GM12873 (cell line): ENCODE data around the gene DEDD2.

ENCODE experiments used
- TF ChIP-seq, protein P1 (sequence below): IDR thresholded peaks from 2 replicates; pipeline ENCODE4 v1.5.1; 2012; ENCODE audit warnings: low read depth, mild to moderate bottlenecking, moderate library complexity, low read length, control low read depth; ENCODE audit not compliant: insufficient read depth; ENCODE audit errors: missing control alignments

Gene DEDD2

DNA sequence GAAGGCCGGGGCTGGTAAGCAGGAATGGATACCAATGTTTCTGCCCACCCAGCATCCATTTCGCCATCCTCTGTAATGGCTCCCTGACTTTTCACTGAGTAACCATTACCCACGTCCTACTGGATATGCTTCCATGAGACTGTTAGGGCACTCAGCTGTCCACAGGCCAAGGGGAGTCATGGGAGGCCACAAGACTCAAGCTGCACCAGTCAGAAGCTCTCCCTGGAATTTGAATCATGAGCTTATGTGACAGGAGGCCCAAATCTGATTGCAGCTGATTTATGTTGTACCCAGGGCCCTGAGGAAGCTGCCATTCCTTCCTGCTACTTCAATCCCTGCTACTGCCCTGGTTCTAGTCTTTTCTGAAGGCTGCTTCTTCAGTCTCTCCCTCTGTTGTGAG is 28.3 kb downstream of the DEDD2 start:
- TF ChIP-seq, protein P1, sequence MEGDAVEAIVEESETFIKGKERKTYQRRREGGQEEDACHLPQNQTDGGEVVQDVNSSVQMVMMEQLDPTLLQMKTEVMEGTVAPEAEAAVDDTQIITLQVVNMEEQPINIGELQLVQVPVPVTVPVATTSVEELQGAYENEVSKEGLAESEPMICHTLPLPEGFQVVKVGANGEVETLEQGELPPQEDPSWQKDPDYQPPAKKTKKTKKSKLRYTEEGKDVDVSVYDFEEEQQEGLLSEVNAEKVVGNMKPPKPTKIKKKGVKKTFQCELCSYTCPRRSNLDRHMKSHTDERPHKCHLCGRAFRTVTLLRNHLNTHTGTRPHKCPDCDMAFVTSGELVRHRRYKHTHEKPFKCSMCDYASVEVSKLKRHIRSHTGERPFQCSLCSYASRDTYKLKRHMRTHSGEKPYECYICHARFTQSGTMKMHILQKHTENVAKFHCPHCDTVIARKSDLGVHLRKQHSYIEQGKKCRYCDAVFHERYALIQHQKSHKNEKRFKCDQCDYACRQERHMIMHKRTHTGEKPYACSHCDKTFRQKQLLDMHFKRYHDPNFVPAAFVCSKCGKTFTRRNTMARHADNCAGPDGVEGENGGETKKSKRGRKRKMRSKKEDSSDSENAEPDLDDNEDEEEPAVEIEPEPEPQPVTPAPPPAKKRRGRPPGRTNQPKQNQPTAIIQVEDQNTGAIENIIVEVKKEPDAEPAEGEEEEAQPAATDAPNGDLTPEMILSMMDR: no peak

DNA sequence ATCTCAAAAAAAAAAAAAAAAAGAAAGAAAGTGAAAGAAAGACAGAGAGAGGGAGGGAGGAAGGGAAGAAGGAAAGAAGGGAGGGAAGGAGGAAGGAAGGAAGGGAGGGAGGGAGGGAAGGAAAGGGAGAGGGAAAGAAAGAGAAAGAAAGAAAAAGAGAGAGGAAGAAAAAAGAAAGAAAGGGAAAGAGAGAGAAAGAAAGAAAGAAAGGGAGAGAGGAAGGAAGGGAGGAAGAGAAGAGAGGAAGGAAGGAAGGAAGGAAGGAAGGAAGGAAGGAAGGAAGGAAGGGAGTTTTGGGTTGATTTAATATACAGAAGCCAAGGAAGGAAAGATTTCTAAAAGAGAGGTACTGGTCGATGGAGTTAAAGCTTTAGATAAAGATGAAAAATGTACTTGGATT is 28.8 kb downstream of the DEDD2 start:
- TF ChIP-seq, protein P1: no peak

DNA sequence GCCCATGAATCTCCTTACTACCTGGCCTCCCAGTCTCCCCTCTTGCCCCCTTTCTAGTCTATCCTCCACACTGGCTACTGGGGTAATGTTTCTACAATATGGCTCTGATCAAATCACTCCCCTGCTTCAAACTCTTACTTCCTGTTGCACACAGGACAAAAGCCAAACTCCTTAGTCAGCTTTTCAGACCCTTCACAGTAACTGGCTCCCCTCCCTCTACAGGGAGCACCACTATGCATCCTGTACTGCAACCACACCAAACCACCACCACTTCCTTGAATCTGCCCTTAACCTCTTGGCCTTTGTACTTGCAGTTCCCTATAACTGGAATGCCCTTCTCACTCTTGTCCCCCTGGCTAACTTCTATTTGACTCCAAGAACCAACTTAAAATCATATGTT is 32.2 kb downstream of the DEDD2 start:
- TF ChIP-seq, protein P1: no peak

DNA sequence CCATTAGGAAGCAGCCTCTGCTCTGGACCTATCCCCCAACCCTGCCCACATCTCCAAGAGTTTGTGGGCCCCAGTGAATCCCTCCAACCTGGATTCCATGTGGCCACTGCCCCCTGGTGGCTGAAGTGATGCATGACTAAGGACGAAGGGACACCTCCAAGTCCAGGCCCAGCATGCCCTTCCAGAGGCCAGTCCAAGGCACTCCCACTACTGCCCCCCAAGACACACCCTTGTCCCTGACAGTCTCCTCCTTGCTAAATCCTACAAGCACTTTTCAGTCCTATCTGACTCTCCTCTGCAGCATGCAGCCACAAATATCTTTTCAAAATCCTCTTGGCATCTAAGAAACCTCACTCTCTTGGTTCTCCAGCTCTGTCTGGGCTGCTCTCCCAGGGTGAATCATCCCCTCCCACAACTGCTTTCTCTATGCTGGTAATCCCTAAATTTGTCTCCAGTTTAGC is 33.0 kb downstream of the DEDD2 start:
- TF ChIP-seq, protein P1: peak; percentile 93

DNA sequence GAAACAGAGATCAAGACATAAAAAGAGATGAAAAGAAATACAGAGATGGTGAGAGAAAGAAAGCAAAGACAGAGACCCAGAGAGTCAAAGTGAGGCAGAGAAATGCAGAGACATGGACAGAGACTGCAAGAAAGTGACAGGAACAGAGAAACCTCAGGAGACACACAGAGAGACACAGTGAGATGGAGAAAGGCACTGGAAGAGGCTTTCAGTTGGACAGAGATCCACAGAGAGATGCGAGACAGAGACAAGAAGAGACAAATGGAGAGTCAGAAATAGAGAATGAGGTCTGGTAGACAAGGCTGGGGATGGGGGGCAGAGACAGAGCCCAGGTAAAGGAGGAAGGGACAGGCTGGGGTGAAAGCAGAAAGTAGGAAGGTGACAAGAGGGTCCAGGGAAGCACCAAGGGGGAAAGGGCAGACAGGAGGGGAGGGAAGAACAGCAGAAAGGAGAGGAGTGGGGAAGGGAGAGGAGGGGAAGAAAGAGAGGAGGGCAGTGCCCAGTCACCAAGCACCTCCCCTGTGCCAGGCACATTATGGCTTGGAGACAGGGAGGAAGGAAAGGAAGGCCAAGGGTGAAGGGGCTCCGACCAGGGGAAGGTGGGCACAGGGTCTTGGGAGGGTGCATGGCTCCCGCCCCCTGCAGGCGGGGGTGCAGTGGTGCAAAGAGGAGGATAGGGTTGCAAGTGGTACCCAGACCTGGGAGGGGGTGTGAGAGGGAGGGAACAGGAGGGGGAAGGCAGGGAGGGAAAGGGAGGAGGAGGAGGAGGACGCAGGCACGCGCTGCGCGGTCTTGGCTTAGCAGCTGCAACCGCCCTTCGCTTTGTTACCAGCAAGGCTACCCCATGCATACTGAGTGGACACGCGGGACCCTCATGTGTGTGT is 38.4 kb downstream of the DEDD2 start:
- TF ChIP-seq, protein P1: peak; percentile 65

DNA sequence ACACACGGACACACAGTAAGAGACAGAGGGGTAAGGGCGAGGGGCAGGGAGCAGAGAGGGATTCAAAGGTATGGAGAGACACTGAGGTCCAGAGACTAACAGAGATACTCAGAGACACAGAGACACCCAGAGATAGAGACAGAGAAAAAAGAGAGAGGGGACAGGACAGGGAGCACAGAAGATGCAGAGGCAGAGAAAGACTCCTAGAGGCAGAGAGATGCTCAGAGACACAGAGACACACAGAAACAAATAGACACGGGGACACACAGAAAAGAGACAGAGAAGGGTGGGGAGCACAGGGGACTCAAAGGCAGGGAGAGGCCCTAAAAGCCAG is 39.8 kb downstream of the DEDD2 start:
- TF ChIP-seq, protein P1: no peak

DNA sequence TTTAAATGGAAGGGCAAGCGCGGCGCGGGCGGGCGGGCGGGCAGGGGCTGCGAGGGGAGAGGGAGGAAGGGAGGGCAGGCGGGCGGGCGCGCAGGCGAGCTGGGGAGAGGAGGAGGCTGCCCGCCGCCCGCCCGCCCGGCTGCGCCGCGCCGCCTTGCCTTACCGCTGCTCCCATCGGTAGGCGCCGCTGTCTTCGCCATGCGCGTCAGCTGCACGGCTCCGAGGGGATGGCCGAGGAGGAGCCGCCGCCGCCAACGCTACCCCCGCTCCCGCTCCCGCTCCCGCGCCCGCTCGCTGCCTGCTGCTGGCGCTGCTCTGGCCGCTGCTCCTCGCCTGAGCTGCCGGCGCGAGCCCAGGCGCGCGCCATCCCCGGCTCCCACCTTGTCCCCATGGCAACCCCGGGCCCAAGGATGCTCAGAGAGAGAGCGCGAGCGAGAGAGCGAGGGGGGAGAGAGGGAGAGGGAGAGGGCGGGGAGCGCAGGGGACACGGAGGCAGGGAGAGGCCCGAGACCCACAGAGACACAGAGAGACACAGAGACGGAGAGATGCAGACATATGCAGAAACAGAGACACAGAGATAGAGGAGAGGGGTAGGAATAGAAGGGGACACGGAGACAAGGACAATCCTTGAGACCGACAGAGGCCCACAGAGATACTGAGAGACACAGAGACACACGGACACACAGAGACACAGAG is 40.3 kb downstream of the DEDD2 start:
- TF ChIP-seq, protein P1: peak; percentile 36
